CD4-positive, alpha-beta T cell (primary cell): Measurements from ENCODE around the gene COL28A1. TPM values are rescaled to one million over a fixed set of nuclear protein-coding genes. Genes with fewer than 3 reads are reported as not detected.

ENCODE experiments used
- ATAC-seq: fragments of 200-7000 bp; cut with Tn5 transposase; one replicate; pipeline ENCODE4 v1.10.0; 2022; ENCODE audit warnings: mild to moderate bottlenecking; ENCODE audit not compliant: poor library complexity
- CTCF ChIA-PET: fragments of 350-600 bp; sonication (Branson Sonifier 250); formaldehyde crosslinking; loops from one replicate; lab custom pipeline; 2021; ENCODE audit warnings: antibody characterized with exemption, inconsistent platforms; lab: Charles Lee
- POLR2A ChIA-PET: fragments of 350-600 bp; sonication (Branson Sonifier 250); formaldehyde crosslinking; loops from one replicate; lab custom pipeline; 2021; ENCODE audit warnings: antibody characterized with exemption, inconsistent platforms; lab: Charles Lee
- DNase-seq, 14 experiments: peaks; one replicate each; pipeline ENCODE4 v3.0.0-alpha.2; 2013 to 2020; ENCODE audit warnings: mixed read lengths in 2 of 14
- H3K27ac ChIP-seq, 2 donors: one replicate each; pipeline versions ENCODE4 v1.5.1 to v1.7.0; 2013; ENCODE audit warnings: low read length in 2 of 2, low read depth in 1 of 2, mild to moderate bottlenecking in 1 of 2
- H3K27me3 ChIP-seq, 2 experiments: 1 replicate in 1 of 2; 2 replicates in 1 of 2; pipeline versions ENCODE4 v1.6.1 to v1.7.0; 2013; ENCODE audit warnings: low read length in 2 of 2, control low read depth in 1 of 2, mild to moderate bottlenecking in 1 of 2, moderate library complexity in 1 of 2; ENCODE audit not compliant: insufficient read depth in 2 of 2, control insufficient read depth in 1 of 2
- H3K36me3 ChIP-seq: one replicate; pipeline ENCODE4 v1.6.1; 2013; ENCODE audit warnings: low read length, control low read depth; ENCODE audit not compliant: insufficient read depth
- H3K4me1 ChIP-seq: one replicate; pipeline ENCODE4 v1.6.1; 2013; ENCODE audit warnings: low read length, control low read depth; ENCODE audit not compliant: insufficient read depth
- H3K4me3 ChIP-seq: one replicate; pipeline ENCODE4 v1.5.1; 2013; ENCODE audit warnings: mild to moderate bottlenecking, low read length, moderate library complexity
- H3K9me3 ChIP-seq, 2 experiments: 1 replicate in 1 of 2; 2 replicates in 1 of 2; pipeline versions ENCODE4 v1.6.1 to v1.7.0; 2013; ENCODE audit warnings: low read length in 2 of 2, mild to moderate bottlenecking in 2 of 2, control low read depth in 1 of 2, moderate library complexity in 1 of 2; ENCODE audit not compliant: control insufficient read depth in 1 of 2, insufficient read depth in 1 of 2
- H3K27ac Mint-ChIP-seq: one replicate; pipeline ENCODE4 v1.8.0; 2020; ENCODE audit warnings: mixed read lengths
- H3K27me3 Mint-ChIP-seq: one replicate; pipeline ENCODE4 v1.8.0; 2021; ENCODE audit warnings: mixed read lengths
- H3K36me3 Mint-ChIP-seq: one replicate; pipeline ENCODE4 v1.8.0; 2021; ENCODE audit warnings: low read depth, mixed read lengths
- H3K4me1 Mint-ChIP-seq: one replicate; pipeline ENCODE4 v1.8.0; 2021; ENCODE audit warnings: low read depth, mixed read lengths
- H3K4me3 Mint-ChIP-seq: one replicate; pipeline ENCODE4 v1.8.0; 2020; ENCODE audit warnings: mild to moderate bottlenecking, mixed read lengths
- H3K9me3 Mint-ChIP-seq: one replicate; pipeline ENCODE4 v1.8.0; 2020; ENCODE audit warnings: mixed read lengths
- CTCF ChIP-seq: fragments of 200-600 bp; IDR thresholded peaks from one replicate; pipeline ENCODE4 v1.8.0; 2022; ENCODE audit warnings: antibody characterized with exemption, mild to moderate bottlenecking
- intact Hi-C, 2 experiments: fragments of 100-400 bp; cut with DNase I in 1 of 2; cut with micrococcal nuclease in 1 of 2; formaldehyde crosslinking; loops; one replicate each; pipeline versions ENCODE4 v1.15.1 to v1.9.0; 2023 to 2025; cut with DNase I, micrococcal nuclease
- total RNA-seq, 174 experiments: library from RNA in 2 of 174; stranded (reverse) in 2 of 174; gene quantifications; one replicate each; pipeline ENCODE4 v1.2.3 and lab custom pipeline; 2021 to 2026

COL28A1 gene
- total RNA-seq, 2 experiments from 2014 or later, result 0.22 TPM; not detected in 1

DNA sequence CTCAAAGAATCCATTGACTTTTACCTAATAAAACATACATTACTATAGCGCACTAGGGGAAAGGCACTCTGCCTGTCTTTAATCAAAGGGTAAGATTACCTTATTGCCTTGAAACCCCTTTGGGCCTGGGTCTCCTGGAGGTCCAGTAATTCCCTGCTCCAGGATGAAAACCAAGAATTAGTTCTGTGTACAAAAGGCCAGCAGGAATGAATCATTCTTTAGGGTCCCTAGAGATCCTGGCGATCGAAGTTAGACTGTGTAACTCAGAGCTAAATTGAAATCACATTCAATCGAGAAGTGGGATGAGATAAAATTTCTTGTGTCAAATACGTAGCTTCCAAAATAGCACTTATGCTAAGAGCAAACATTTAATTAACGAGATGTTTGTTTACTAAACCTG, 29.8 kb downstream of the COL28A1 start:
- POLR2A ChIA-PET, result no interaction called here
- Mint-ChIP-seq H3K4me1 (no peaks in the 10 kb centered on the region), H3K4me3 (no peak overlapping the region), H3K9me3 (no peaks in the 10 kb centered on the region), H3K27ac (no peak overlapping the region), H3K27me3 (peaks cover 3% of the 10 kb centered on the region), H3K36me3 (no peaks in the 10 kb centered on the region)
- Histone ChIP-seq H3K9me3 (no peaks in the 10 kb centered on the region), H3K27me3 (no peaks in the 10 kb centered on the region), H3K27ac (no peak overlapping the region), H3K4me1 (no peaks in the 10 kb centered on the region), H3K4me3 (no peak overlapping the region), H3K36me3 (no peaks in the 10 kb centered on the region)
- DNase-seq (no peak), ATAC-seq (no peak)
- TF ChIP-seq CTCF, result no peak
- intact Hi-C loops, result no loop called here
- CTCF ChIA-PET, result no interaction called here

GRCh38 chr7:7504910-7505704, 30.6 kb downstream of the COL28A1 start:
- DNase-seq (no peak), ATAC-seq (no peak)
- no peak for TF ChIP-seq CTCF
- Mint-ChIP-seq H3K9me3 (no peaks in the 10 kb centered on the region), H3K4me3 (no peak overlapping the region), H3K27ac (no peak overlapping the region), H3K4me1 (no peaks in the 10 kb centered on the region), H3K27me3 (peaks cover 5% of the 10 kb centered on the region), H3K36me3 (no peaks in the 10 kb centered on the region)
- Histone ChIP-seq H3K9me3 (no peaks in the 10 kb centered on the region), H3K27ac (no peak overlapping the region), H3K36me3 (no peaks in the 10 kb centered on the region), H3K4me3 (no peak overlapping the region), H3K4me1 (no peaks in the 10 kb centered on the region), H3K27me3 (no peaks in the 10 kb centered on the region)
- intact Hi-C loops, result no loop called here
- ChIA-PET CTCF (interaction anchor here (0.7 kb wide), 1 partner anchor 9 kb away, joined by 3 read pairs; no protein-coding TSS in a partner anchor), POLR2A (no interaction called here)

DNA sequence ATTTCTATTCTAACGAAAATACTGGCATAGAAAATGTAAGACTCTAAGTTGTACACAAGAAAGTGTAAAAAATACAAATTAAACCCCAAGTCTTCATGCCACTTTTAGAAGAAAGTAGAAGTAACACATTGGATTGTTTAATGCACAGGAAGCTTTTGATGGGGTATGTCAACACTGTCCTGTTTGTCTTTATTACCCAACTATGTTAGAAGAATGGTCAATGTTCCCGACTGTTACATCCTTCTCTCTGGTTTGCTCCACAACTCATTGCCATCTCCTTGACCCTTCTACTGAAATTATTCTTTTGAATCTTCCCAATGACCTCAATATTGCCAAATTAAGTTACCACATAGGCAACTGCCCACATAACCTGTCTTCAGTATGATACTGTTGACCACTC, 35.8 kb downstream of the COL28A1 start:
- no peak for TF ChIP-seq CTCF
- Mint-ChIP-seq H3K27ac (no peak overlapping the region), H3K36me3 (no peaks in the 10 kb centered on the region), H3K4me3 (no peak overlapping the region), H3K4me1 (no peaks in the 10 kb centered on the region), H3K9me3 (no peaks in the 10 kb centered on the region), H3K27me3 (peaks cover 5% of the 10 kb centered on the region)
- DNase-seq (no peak), ATAC-seq (no peak)
- POLR2A ChIA-PET, result no interaction called here
- Histone ChIP-seq H3K27me3 (no peaks in the 10 kb centered on the region), H3K4me1 (no peaks in the 10 kb centered on the region), H3K9me3 (no peaks in the 10 kb centered on the region), H3K4me3 (no peak overlapping the region), H3K36me3 (no peaks in the 10 kb centered on the region), H3K27ac (no peak overlapping the region)
- intact Hi-C loops, result no loop called here
- CTCF ChIA-PET, result interaction anchor here (1.8 kb wide), 1 partner anchor 11 kb away, joined by 5 read pairs; no protein-coding TSS in a partner anchor
